HG02623 (cell line): Measurements from ENCODE around the gene SECTM1.
"Not testable (repeated sequence)": the region's sequence is repeated elsewhere in the genome, so short reads cannot be mapped to it uniquely, and the experiment has no call there.

ENCODE experiments used
- ATAC-seq: cut with Tn5 transposase; IDR thresholded peaks from one replicate; pipeline ENCODE4 v1.9.1; 2021; ENCODE audit warnings: moderate library complexity; ENCODE audit not compliant: unreplicated experiment

SECTM1 gene

DNA sequence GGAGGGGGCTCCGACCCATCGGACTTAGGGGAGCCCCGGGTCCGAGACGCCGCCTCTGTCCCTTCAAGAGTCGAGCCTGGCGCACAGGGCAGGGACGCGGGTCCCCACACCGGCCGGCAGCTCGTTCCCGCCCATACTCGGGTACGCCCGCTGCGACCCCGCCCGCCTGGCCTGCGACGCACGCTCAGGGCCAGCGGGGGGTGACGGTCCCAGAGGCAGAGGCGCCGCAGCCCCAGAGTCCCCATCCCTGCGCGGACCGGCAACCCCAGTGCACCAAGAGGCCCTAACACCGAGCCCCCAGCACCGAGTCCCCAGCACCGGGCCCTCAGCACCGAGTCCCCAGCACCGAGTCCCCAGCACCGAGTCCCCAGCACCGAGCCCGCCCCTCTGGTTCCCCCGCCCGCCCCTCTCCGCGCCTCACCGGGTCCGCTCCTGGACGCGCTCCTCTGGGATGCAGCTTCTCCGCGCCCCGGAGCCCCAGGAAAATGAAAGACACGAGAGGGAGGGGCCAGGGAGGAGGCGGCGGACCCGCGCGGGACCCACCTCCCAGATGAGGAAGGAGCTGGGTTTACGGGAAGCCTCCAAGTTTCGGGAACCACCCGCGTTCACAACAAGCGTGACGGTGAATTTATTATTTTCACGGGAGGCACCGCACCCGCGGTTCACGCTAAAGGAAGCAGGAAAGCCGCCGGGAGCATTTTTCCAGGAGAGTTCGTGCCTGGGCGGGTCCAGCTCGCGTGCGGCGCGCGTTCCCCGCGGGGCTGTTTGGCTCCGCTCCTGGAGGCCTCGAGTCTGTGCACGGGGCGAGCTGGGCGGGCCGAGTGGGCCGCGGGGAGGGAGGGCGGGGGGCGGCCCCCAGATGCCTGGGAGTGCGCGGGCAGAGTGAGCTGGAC lies at the start of gene SECTM1:
TSS of gene SECTM1 (minus strand) at position 488 of the 893 bp plus-strand sequence. CDS start 6,526 bp downstream, outside the sequence.
- ATAC-seq, result no peak

DNA sequence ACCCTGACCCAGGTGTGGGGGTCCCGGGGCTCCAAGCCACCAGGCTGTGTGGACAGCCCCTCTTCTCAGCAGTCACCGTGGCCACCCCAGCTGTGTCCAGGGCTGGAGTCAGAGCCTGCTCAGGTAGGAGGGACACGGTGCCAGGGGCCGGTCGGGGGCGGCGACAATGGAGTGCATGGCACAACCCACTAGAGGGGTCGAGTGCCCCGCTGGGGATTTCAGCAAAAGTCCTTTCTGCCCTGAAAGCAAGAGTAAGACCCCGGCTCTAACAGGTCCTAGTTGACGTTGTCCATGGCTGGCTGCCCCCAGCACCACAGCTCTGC lies 49.3 kb upstream of the SECTM1 start:
- ATAC-seq, result no peak

DNA sequence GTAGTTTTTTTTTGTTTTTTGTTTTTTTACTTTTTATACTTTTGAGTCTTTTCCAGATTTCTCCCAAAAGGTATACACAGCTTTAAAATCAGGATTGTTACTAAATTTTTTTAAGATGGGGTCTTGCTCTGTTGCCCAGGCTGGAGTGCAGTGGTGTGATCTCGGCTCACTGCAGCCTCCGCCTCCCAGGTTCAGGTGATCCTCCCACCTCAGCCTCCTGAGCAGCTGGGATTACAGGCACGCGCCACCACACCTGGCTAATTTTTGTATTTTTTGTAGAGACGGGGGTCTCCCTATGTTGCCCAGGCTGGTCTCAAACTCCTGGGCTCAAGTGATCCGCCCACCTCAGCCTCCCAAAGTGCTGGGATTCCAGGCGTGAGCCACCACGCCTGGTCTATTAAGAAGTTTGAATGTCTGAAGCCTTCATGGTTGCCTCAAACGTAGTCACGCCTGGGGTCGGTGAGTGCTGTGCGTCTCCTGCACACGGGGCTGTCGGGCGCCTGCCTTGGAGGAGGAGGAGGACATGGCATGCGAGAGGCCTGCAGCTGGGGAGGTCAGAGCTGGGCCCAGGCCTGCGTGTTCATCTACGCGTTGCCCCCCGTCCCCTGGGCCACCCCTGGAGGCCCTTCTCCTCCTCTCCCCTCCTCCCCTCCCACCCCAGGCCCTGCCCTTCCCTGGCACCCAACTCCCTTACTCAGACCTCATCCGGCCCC lies 48.8 kb upstream of the SECTM1 start:
- not testable (repeated sequence) for ATAC-seq

DNA sequence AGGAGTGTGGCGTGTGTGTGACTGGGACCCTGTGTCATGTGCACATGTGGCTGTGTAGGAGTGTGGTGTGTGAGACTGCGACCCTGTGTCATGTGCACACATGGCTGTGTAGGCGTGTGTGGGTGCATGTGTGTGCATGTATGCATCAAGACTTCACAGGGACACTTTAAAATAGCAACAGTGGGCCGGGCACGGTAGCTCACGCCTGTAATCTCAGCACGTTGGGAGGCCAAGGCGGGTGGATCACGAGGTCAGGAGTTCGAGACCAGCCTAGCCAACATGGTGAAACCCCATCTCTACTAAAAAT lies 48.1 kb upstream of the SECTM1 start:
- ATAC-seq, result not testable (repeated sequence)

DNA sequence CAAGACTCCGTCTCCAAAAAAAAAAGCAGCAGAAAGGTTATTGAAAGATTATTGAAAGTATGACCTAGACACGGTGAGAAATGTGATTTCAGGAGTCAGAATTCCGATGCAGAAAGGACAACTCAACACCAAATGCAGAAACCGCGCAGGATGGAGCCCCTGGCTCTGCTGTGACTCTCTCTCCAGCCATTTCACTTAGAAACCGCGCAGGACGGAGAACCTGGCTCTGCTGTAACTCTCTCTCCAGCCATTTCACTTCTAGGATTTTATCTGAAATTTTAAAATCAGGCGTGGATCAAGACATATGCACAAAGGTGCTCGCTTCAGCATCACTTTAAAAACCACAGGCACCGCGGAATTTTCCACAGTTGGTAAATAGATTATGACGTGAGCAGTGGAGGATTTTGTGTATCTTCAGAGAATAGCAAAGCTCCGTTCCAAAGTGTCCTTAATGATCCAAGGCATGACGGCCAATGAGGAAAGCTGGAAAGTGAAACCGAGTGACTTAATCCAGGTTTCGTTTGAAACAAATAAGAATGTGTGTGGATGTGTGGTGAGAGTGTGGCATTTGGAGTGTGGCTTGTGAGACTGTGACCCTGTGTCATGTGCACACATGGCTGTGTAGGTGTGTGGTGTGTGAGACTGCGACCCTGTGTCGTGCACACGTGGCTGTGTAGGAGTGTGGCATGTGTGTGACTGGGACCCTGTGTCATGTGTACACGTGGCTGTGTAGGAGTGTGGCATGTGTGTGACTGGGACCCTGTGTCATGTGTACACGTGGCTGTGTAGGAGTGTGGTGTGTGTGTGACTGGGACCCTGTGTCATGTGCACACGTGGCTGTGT lies 47.5 kb upstream of the SECTM1 start:
- no peak for ATAC-seq

DNA sequence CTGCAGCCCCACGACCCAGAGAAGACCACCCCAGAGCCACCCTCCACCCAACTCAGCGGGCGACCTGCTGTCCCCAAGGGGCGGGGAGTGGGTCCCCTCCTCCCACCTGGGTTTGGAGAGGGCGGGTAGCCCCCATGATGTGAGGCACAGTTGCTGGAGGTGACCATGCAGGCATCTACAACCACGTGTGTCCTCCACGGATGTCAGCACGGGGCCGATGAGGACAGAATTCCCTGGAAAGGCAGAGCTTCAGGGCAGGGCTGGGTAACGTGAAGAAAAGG lies 45.1 kb upstream of the SECTM1 start:
- ATAC-seq, result no peak

DNA sequence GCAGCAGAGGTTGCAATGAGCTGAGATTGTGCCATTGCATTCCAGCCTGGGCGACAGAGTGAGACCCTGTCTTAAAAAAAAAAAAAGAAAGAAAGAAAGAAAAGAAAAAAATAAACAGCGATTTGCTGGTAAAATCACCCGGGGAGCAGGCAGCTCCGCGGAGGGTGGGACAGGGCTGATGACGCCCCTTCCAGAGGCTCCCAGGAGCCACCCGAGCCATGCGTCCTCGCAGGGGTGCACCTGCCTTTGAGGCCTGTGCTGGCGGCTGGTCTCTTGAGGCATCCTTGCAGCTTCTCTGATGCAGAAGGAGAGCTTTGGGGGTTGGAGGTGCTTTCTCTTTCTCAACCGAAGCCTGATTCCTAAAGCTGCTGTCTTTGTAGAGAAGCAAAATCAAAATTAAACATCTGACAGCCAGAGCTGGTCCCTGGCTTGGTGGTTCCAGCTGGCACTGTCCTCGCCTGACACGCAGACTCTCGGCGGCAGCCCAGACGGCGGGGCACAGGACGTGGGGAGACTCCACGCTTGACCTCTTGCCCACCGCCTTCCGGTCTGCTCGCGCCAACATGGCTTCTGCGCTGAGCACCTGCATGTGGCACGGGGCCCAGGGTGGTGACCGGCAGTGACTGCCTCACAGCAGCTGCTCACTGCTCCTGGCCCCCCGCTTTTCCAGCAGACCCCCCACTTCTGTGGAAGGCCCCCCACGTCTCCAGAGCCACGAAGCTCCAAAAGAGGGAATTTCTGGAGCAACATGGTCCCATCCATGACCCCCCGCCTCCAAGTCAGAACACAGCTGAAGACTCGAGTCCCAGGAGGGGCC lies 44.6 kb upstream of the SECTM1 start:
- ATAC-seq, result no peak

DNA sequence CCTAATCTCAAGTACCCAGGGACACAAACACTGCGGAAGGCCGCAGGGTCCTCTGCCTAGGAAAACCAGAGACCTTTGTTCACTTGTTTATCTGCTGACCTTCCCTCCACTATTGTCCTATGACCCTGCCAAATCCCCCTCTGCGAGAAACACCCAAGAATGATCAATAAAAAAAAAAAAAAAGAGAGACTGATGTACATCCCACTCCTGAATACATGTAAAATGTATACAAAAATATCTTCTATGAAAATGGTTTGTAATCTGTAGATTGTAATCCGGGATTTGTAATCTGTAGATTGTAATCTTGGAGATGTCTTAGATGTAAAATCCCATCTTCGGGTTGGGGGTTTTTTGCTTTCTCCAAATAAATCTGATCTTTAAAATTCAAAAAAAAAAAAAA lies 43.7 kb upstream of the SECTM1 start:
- ATAC-seq, result not testable (repeated sequence)

DNA sequence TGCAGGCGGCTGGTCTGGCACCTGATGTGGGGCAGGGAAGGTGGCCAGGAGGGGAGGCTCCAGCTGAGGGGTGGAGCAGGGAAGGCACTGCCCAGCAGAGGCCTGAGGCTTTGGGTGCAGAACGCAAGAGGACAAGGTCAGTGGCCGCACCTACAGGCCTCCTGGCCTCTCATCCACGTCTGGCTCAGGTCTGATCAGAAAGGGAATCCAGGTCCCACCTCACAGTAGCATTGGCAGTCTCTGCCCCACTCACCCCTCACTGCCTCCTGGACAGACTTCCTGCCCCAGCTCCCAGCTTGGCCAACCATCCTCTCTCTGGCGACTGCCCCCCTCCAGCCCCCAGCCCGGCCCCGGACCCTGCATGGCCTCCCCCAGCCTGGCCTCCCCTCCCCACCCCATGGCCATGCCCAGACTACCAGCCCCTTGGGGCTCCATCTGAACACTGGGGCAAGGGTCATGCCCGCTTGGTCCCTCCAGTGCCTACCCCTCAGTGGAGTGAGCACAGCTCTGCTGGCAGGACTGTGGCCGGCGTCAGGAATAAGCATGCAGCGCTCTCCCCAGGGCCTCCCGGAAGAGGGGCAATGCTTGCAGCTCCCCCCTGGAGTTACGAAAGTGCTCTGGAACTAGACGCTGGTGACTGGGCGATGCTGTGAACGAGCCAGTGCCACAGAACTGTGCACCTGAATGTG lies 42.6 kb upstream of the SECTM1 start:
- no peak for ATAC-seq

DNA sequence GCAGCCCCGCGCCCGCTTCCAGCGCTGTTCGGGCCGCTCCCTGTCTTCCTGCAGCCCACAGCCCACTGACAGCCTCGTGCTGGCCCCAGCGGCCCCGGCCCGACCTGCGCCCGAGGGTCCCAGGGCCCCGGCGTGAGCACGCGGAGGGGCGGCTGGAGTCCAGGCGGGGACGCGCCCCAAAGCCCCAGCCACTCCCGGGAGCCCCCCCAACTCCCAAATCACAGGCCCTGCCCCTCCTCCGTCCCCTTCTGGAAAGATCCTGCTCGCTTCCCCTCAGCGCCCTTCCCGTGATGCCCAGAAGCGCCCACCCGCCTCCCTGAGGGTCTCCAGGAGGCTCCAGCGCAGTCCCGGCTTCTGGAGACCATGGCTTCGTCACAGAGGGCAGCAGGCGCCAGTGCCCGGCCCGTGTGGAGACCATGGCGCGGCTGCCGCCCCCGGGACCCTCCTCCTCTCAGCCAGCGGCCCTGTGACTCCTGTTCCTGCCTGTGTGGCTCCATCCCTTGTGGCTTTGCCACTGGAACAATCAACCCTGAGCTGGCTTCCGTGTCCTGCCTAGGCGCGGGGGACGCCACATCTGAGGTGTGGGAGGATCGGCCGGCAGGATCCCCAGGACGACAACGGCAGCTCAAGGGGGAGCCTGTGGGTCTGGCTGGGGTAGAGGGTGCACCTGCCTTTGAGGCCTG lies 41.9 kb upstream of the SECTM1 start:
- ATAC-seq, result no peak

DNA sequence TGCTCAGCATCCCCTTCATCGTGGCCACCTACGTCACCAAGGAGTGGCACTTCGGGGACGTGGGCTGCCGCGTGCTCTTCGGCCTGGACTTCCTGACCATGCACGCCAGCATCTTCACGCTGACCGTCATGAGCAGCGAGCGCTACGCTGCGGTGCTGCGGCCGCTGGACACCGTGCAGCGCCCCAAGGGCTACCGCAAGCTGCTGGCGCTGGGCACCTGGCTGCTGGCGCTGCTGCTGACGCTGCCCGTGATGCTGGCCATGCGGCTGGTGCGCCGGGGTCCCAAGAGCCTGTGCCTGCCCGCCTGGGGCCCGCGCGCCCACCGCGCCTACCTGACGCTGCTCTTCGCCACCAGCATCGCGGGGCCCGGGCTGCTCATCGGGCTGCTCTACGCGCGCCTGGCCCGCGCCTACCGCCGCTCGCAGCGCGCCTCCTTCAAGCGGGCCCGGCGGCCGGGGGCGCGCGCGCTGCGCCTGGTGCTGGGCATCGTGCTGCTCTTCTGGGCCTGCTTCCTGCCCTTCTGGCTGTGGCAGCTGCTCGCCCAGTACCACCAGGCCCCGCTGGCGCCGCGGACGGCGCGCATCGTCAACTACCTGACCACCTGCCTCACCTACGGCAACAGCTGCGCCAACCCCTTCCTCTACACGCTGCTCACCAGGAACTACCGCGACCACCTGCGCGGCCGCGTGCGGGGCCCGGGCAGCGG lies 41.2 kb upstream of the SECTM1 start:
- no peak for ATAC-seq

DNA sequence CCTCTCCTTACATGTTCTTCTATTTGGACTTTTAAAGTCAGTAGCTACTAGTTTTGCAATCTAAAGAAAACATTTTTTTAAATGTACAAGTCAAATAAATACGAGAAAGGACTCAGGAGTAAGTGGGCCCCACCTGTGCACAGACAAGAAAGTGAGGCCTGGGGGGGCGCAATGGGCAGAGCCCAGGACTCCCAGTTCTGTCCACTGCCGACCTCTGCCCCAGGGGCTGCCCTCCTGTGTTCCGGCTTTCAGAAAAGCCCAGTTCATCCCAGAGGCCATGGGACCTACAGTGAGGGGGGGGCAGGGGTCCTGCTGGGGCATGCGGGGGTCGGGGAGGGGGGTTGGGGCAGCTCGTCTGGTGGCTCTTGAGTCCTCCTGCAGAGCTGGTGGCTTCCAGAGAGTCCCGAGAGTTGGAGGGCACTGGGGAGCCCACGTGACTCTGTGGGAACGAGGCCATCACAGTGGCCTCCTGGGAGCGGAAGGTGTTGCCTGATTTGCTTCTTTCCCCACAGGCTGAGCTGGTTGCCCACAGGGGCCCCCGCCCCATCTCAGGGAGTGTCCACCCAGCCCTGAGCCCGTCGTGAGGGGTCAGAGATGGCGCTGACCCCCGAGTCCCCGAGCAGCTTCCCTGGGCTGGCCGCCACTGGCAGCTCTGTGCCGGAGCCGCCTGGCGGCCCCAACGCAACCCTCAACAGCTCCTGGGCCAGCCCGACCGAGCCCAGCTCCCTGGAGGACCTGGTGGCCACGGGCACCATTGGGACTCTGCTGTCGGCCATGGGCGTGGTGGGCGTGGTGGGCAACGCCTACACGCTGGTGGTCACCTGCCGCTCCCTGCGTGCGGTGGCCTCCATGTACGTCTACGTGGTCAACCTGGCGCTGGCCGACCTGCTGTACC lies 40.4 kb upstream of the SECTM1 start:
- no peak for ATAC-seq

DNA sequence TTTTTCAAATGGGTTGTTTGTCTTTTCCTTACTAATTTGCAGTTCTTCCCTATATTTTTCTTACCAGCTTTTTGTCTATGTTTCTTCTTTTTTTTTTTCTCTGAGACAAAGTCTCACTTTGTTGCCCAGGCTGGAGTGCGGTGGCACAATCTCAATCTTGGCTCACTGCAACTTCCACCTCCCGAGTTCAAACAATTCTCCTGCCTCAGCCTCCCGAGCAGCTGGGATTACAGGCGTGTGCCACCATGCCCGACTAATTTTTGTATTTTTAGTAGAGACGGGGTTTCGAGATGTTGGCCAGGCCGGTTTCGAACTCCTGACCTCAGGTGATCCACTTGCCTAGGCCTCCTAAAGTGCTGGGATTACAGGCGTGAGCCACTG lies 39.5 kb upstream of the SECTM1 start:
- ATAC-seq, result not testable (repeated sequence)

DNA sequence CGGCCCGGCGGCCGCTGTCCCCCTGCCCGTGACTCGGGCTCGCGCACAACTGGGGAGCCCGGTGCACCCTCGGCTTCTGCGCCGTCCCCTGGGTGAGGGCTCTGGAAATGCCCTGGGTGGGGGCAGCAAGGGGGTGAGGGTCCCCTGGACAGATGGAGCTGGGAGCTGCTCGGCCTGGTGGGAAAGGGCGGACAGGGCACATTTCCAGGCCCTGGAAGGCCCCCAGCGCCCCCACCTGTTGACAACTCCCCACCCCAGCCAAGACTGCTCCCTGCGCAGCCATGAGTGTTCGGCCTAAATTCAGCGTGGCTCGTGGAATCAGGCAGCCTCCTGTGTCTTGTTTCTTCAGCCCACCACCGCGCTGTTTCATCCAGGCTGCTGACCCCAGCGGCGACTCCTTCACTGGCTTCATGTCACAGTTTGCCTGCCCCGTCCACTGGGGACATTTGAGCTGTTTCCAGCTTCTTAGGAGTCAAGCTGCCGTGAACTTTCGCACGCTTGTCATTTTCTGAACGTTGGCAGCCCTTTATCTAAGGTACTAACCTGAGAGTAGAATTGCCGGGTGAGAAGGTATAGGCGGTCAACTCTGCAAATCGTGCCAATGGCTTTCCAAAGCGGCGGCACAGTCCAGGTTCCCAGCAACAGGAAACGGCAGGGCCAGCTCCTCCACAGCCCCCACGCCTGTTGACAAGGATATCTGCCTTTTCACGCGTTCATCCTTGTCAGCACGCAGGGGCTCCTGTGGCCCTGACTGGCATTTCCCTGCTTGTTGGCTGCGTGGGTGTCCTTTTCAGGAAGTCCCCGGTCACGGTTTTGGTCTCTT lies 38.9 kb upstream of the SECTM1 start:
- no peak for ATAC-seq

DNA sequence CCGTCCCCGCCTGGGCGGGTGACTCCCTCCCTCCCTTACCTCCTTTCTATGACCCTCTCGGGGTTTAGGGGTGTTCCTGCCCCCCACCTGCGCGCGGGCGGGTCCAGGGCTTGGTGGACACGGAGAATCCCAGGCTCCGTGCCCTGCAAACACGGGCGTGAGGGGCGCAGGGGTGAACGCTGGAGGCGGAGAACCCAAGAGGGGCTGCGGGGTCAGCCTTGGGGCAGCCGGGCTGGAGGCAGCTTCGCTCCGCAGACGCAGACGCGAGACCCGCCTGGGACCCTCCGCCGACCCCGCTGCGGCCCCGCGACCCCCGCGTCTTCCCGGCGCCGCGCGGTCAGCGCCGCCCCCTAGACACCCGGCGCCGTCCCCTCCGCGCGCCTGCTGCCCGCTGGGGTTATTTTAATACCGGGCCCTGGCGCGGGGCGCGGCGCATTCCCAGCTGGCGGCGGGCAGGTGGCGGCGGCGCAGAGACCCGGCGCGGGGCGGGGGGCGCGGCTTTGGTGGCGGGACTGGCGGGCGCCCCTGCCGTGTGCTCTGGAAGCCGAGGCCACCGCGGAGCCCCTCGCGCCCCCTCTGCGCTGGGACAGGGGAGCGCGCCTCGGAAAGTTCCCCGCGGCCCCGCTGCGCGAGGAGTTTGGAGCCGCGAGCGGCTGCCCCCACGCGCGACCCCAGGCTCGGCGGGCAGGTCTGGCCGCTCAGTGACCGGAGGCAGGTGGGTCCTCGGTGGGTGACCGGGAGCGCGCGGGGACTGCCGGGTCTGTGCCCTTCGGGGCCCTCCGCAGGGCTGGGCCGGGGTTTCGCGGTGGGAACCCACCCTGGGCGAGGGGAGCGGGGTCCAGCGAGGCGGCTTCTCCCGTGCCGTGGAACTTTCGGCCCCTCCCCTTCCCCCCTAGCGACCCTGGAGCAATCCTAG lies 38.0 kb upstream of the SECTM1 start, which contains the start of gene UTS2R:
TSS of gene UTS2R (plus strand) at position 433 of the 916 bp plus-strand sequence. CDS start 2,560 bp downstream, outside the sequence.
- no peak for ATAC-seq
